OCI-LY7 (cell line): Measurements from ENCODE around the gene IFT81. TPM values are rescaled to one million over a fixed set of nuclear protein-coding genes. Genes with fewer than 3 reads are reported as not detected.

Source experiments
- BruUV-seq: library from RNA; stranded (reverse); fragments of 400-500 nt; replicated peaks from 2 replicates; lab custom pipeline; 2021; lab: Mats Ljungman, UMichigan
- CTCF ChIA-PET: fragments of 300-600 bp; sonication (Branson Sonifier 250); formaldehyde crosslinking; loops from one replicate; lab custom pipeline; 2022; ENCODE audit warnings: antibody characterized with exemption; ENCODE audit not compliant: unreplicated experiment; lab: Charles Lee
- POLR2A ChIA-PET: fragments of 300-600 bp; sonication (Branson Sonifier 250); formaldehyde crosslinking; loops from one replicate; lab custom pipeline; 2022; ENCODE audit warnings: antibody characterized with exemption; lab: Charles Lee
- DNase-seq: peaks from one replicate; pipeline ENCODE4 v3.0.0-alpha.2; 2015; ENCODE audit warnings: low spot score
- H2AFZ ChIP-seq: fragments of 200-600 bp; sonication (generic), shearing (Covaris generic); 2 replicates; pipeline ENCODE4 v1.6.1; 2014; ENCODE audit warnings: mild to moderate bottlenecking, antibody characterized with exemption, low read length, moderate library complexity
- H3K27ac ChIP-seq: fragments of 200-600 bp; sonication (generic); 2 replicates; pipeline ENCODE4 v1.5.1; 2014; ENCODE audit warnings: mixed run types, low read depth, mild to moderate bottlenecking, moderate library complexity, low read length, inconsistent platforms; ENCODE audit not compliant: poor library complexity, severe bottlenecking
- H3K36me3 ChIP-seq: fragments of 200-600 bp; sonication (generic); 2 replicates; pipeline ENCODE4 v1.6.1; 2014; ENCODE audit warnings: mild to moderate bottlenecking, antibody characterized with exemption, low read length, moderate library complexity, mixed read lengths; ENCODE audit not compliant: insufficient read depth
- H3K4me1 ChIP-seq: fragments of 200-600 bp; sonication (generic); 2 replicates; pipeline ENCODE4 v1.5.1; 2014; ENCODE audit warnings: mild to moderate bottlenecking, low read length; ENCODE audit not compliant: insufficient read depth, poor library complexity, severe bottlenecking
- H3K4me2 ChIP-seq: fragments of 200-600 bp; sonication (generic); 2 replicates; pipeline ENCODE4 v1.6.1; 2014; ENCODE audit warnings: mild to moderate bottlenecking, low read length
- H3K4me3 ChIP-seq: fragments of 200-600 bp; sonication (generic); 2 replicates; pipeline ENCODE4 v1.5.1; 2014; ENCODE audit warnings: mild to moderate bottlenecking, low read depth, low read length; ENCODE audit not compliant: poor library complexity, severe bottlenecking
- H3K79me2 ChIP-seq: fragments of 200-600 bp; sonication (generic); 2 replicates; pipeline ENCODE4 v1.6.1; 2016; ENCODE audit warnings: low read depth, mild to moderate bottlenecking, low read length, moderate library complexity, mixed read lengths; ENCODE audit not compliant: insufficient read depth
- H3K9me2 ChIP-seq: fragments of 200-600 bp; sonication (generic); 2 replicates; pipeline ENCODE4 v1.6.1; 2016; ENCODE audit warnings: mild to moderate bottlenecking, low read length, mixed read lengths; ENCODE audit not compliant: insufficient read depth
- H3K9me3 ChIP-seq: fragments of 200-600 bp; sonication (generic); 2 replicates; pipeline ENCODE4 v1.6.1; 2014; ENCODE audit warnings: mild to moderate bottlenecking, mixed run types, low read length, mixed read lengths
- H4K20me1 ChIP-seq: fragments of 200-600 bp; sonication (generic); 2 replicates; pipeline ENCODE4 v1.6.1; 2014; ENCODE audit warnings: mild to moderate bottlenecking, antibody characterized with exemption, low read length, moderate library complexity, mixed read lengths; ENCODE audit not compliant: insufficient read depth
- EZH2phosphoT487 ChIP-seq: fragments of 200-600 bp; sonication (generic); IDR thresholded peaks from 2 replicates; pipeline ENCODE4 v1.6.1; 2018; ENCODE audit warnings: low read depth, borderline replicate concordance, mild to moderate bottlenecking, mixed run types, antibody characterized with exemption, low read length, moderate library complexity, mixed read lengths
- intact Hi-C: fragments of 100-400 bp; cut with micrococcal nuclease; formaldehyde crosslinking; loops from one replicate; pipeline ENCODE4 v1.10.0; 2022; ENCODE audit not compliant: unreplicated experiment
- total RNA-seq, 2 experiments: library from RNA; depleted of rRNA in 1 of 2; stranded (reverse); fragments of >200 nt in 1 of 2; shearing (Covaris generic) in 1 of 2; gene quantifications; 2 replicates each; pipeline ENCODE4 v1.2.3, GENCODE V29; 2014 to 2022
- TF ChIP-seq, protein P1 (sequence below): fragments of 200-600 bp; sonication (generic); conservative IDR thresholded peaks from 2 replicates; pipeline ENCODE4 v1.5.1; 2014; ENCODE audit warnings: mild to moderate bottlenecking, antibody characterized with exemption, low read length, moderate library complexity, mixed read lengths

Gene IFT81
- total RNA-seq, 2 experiments from 2014 or later = 5.6 to 9.8 TPM

DNA sequence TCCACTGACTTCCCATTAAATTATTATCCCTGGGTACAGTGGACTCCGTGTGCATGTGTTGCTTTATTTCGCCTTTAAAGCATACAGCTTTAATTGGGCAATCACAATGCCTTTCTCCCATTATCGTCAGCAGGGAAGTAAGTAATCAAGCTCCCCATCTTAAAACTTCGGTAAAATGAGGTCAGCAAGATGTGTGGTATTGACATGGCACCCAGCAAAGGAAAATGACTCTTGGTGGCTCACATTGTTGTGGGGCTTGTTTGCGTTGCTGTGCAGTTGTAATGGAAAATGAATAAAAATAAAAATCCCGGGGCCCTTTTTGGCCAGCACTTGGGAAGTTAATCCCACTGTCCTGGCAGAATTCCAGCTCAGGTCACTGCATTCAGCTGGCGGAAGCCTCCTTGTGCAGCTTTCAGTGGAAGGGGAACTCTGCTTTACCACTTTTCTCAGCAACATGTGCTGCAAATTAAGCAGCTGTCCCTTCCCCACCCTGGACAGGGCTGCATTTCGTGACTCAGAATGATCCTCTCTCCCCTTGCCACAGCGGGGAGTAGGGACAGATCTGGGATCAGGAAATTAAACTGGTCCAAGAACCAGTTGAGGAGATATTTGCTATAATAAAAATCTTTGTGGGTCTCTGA, 142.9 kb downstream of the IFT81 start:
- ChIA-PET POLR2A (interaction anchor here (0.6 to 1.1 kb wide), 3 partner anchors 13 to 89 kb away, joined by 3 read pairs; no protein-coding TSS in a partner anchor), CTCF (no interaction called here)
- H3K4me3 ChIP-seq = no peak overlapping the region
- no peaks in the 10 kb centered on the region for H4K20me1 ChIP-seq
- BruUV-seq = no TSS peak
- intact Hi-C loops = no loop called here
- no peak for DNase-seq
- H3K4me2 ChIP-seq = no peak overlapping the region
- no peaks in the 10 kb centered on the region for H3K9me3 ChIP-seq
- H3K79me2 ChIP-seq = no peaks in the 10 kb centered on the region
- H3K27ac ChIP-seq = no peak overlapping the region
- no peak overlapping the region for H2AFZ ChIP-seq
- no peaks in the 10 kb centered on the region for H3K36me3 ChIP-seq
- H3K4me1 ChIP-seq = no peaks in the 10 kb centered on the region
- H3K9me2 ChIP-seq = no peaks in the 10 kb centered on the region
- no peak for TF ChIP-seq EZH2phosphoT487
- TF ChIP-seq, protein P1, sequence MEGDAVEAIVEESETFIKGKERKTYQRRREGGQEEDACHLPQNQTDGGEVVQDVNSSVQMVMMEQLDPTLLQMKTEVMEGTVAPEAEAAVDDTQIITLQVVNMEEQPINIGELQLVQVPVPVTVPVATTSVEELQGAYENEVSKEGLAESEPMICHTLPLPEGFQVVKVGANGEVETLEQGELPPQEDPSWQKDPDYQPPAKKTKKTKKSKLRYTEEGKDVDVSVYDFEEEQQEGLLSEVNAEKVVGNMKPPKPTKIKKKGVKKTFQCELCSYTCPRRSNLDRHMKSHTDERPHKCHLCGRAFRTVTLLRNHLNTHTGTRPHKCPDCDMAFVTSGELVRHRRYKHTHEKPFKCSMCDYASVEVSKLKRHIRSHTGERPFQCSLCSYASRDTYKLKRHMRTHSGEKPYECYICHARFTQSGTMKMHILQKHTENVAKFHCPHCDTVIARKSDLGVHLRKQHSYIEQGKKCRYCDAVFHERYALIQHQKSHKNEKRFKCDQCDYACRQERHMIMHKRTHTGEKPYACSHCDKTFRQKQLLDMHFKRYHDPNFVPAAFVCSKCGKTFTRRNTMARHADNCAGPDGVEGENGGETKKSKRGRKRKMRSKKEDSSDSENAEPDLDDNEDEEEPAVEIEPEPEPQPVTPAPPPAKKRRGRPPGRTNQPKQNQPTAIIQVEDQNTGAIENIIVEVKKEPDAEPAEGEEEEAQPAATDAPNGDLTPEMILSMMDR = no peak

Other genes starting within 250 kb of the IFT81 start
- 18.6 and 24.0 TPM in 2 replicates for gene GLTP, start 243.8 kb upstream of the IFT81 start, total RNA-seq (2014; rRNA removed; shearing (Covaris generic))
- gene GLTP, start 243.8 kb upstream of the IFT81 start, total RNA-seq (2022) = 27.1 and 27.3 TPM in 2 replicates
- gene TCHP, start 224.1 kb upstream of the IFT81 start, total RNA-seq (2014; rRNA removed; shearing (Covaris generic)) = 13.3 and 15.0 TPM in 2 replicates
- gene TCHP, start 224.1 kb upstream of the IFT81 start, total RNA-seq (2022) = 28.2 and 29.8 TPM in 2 replicates
- 57.1 and 60.6 TPM in 2 replicates for gene GIT2, start 128.0 kb upstream of the IFT81 start, total RNA-seq (2014; rRNA removed; shearing (Covaris generic))
- 123 and 124 TPM in 2 replicates for gene GIT2, start 128.0 kb upstream of the IFT81 start, total RNA-seq (2022)
- gene ANKRD13A, start 124.9 kb upstream of the IFT81 start, total RNA-seq (2014; rRNA removed; shearing (Covaris generic)) = 135 and 140 TPM in 2 replicates
- 208 and 216 TPM in 2 replicates for gene ANKRD13A, start 124.9 kb upstream of the IFT81 start, total RNA-seq (2022)
- gene C12orf76, start 75.8 kb upstream of the IFT81 start, total RNA-seq (2014; rRNA removed; shearing (Covaris generic)) = 17.0 and 24.4 TPM in 2 replicates
- gene C12orf76, start 75.8 kb upstream of the IFT81 start, total RNA-seq (2022) = 24.1 and 36.6 TPM in 2 replicates
- gene ATP2A2, start 156.9 kb downstream of the IFT81 start, total RNA-seq (2014; rRNA removed; shearing (Covaris generic)) = 84.1 and 93.5 TPM in 2 replicates
- gene ATP2A2, start 156.9 kb downstream of the IFT81 start, total RNA-seq (2022) = 166 and 178 TPM in 2 replicates